HepG2 (cell line): ENCODE measurements around the gene TUBGCP6. TPM values are rescaled to one million over a fixed set of nuclear protein-coding genes. Genes with fewer than 3 reads are reported as not detected.

Experiments
- ATF2 ChIP-seq: sonication (generic); formaldehyde crosslinking; IDR thresholded peaks from 2 replicates; pipeline ENCODE4 v1.4.0; 2020; ENCODE audit warnings: missing genetic modification reagents
- ATM ChIP-seq: fragments of 450-650 bp; IDR thresholded peaks from 2 replicates; pipeline ENCODE4 v1.7.1; 2017; ENCODE audit warnings: mild to moderate bottlenecking, borderline replicate concordance
- FUBP1 ChIP-seq: sonication (generic); formaldehyde crosslinking; IDR thresholded peaks from 2 replicates; pipeline ENCODE4 v1.5.1; 2020; ENCODE audit warnings: missing genetic modification reagents, mild to moderate bottlenecking, borderline replicate concordance
- KAT2B ChIP-seq: fragments of 150-350 bp; IDR thresholded peaks from 2 replicates; pipeline ENCODE4 v1.6.1; 2014; ENCODE audit warnings: low read depth, low read length, borderline replicate concordance
- MTA3 ChIP-seq: sonication (generic); formaldehyde crosslinking; IDR thresholded peaks from 2 replicates; pipeline ENCODE4 v1.4.0; 2020; ENCODE audit warnings: missing genetic modification reagents
- PRMT3 ChIP-seq: sonication (generic); formaldehyde crosslinking; IDR thresholded peaks from 2 replicates; pipeline ENCODE4 v1.8.1; 2022; ENCODE audit warnings: low read depth, mild to moderate bottlenecking, moderate library complexity, missing genetic modification reagents, borderline replicate concordance
- SMAD9 ChIP-seq: sonication (generic); formaldehyde crosslinking; IDR thresholded peaks from 2 replicates; pipeline ENCODE4 v1.5.1; 2020; ENCODE audit warnings: mild to moderate bottlenecking, missing genetic modification reagents
- TRAFD1 ChIP-seq: sonication (generic); formaldehyde crosslinking; IDR thresholded peaks from 2 replicates; pipeline ENCODE4 v1.5.1; 2020; ENCODE audit warnings: missing genetic modification reagents, mild to moderate bottlenecking, borderline replicate concordance
- ZKSCAN5 ChIP-seq: sonication (generic); formaldehyde crosslinking; IDR thresholded peaks from 2 replicates; pipeline ENCODE4 v1.5.1; 2020; ENCODE audit warnings: mild to moderate bottlenecking, missing genetic modification reagents
- ZNF282 ChIP-seq: fragments of 450-650 bp; IDR thresholded peaks from 2 replicates; pipeline ENCODE4 v1.6.1; 2018; ENCODE audit not compliant: partially characterized antibody
- ZNF296 ChIP-seq: sonication (generic); formaldehyde crosslinking; conservative IDR thresholded peaks from 2 replicates; pipeline ENCODE4 v1.5.0; 2020; ENCODE audit warnings: mild to moderate bottlenecking, missing genetic modification reagents
- ZNF512B ChIP-seq: sonication (generic); formaldehyde crosslinking; IDR thresholded peaks from 2 replicates; pipeline ENCODE4 v1.5.1; 2020; ENCODE audit warnings: missing genetic modification reagents, mild to moderate bottlenecking, borderline replicate concordance
- ZNF607 ChIP-seq: sonication (generic); formaldehyde crosslinking; IDR thresholded peaks from 2 replicates; pipeline ENCODE4 v1.5.1; 2020; ENCODE audit warnings: missing genetic modification reagents, mild to moderate bottlenecking, borderline replicate concordance
- ZNF746 ChIP-seq: sonication (generic); formaldehyde crosslinking; IDR thresholded peaks from 2 replicates; pipeline ENCODE4 v1.8.0; 2022; ENCODE audit warnings: mild to moderate bottlenecking, missing genetic modification reagents
- polyA plus RNA-seq, 8 experiments: library from polyadenylated mRNA; depleted of rRNA in 3 of 8; stranded (reverse) in 7 of 8; unstranded in 1 of 8; fragments of >200 nt; fragmentation: Illumina TruSeq in 4 of 8; extraction: Trizol in 4 of 8; gene quantifications; 2 replicates each; pipeline versions ENCODE4 v1.2.1 to v1.2.3, GENCODE V29; 2011 to 2016; ENCODE audit warnings: low read depth in 4 of 8, missing spikeins in 1 of 8, mixed read lengths in 1 of 8; ENCODE audit not compliant: insufficient read depth in 1 of 8
- total RNA-seq, 5 experiments: library from RNA; depleted of rRNA; stranded (reverse); fragments of >200 nt; fragmentation: Illumina TruSeq; extraction: Trizol; gene quantifications; 2 replicates each; pipeline ENCODE4 v1.2.3, GENCODE V29; 2016; ENCODE audit warnings: low read depth in 1 of 5
- TF ChIP-seq, protein P1 (sequence below): sonication (generic); formaldehyde crosslinking; IDR thresholded peaks from 2 replicates; pipeline ENCODE4 v1.4.0; 2020; ENCODE audit warnings: low read depth, mild to moderate bottlenecking, missing genetic modification reagents
- TF ChIP-seq, protein P2 (sequence below): sonication (generic); formaldehyde crosslinking; IDR thresholded peaks from 2 replicates; pipeline ENCODE4 v1.8.1; 2023; ENCODE audit warnings: mild to moderate bottlenecking, missing genetic modification reagents

Gene TUBGCP6
- total and polyA plus RNA-seq, 2 of the 13 experiments (the other 11 are each of a cell fraction or from before 2014, with no cell fraction given): 14.6 to 15.7 TPM

DNA sequence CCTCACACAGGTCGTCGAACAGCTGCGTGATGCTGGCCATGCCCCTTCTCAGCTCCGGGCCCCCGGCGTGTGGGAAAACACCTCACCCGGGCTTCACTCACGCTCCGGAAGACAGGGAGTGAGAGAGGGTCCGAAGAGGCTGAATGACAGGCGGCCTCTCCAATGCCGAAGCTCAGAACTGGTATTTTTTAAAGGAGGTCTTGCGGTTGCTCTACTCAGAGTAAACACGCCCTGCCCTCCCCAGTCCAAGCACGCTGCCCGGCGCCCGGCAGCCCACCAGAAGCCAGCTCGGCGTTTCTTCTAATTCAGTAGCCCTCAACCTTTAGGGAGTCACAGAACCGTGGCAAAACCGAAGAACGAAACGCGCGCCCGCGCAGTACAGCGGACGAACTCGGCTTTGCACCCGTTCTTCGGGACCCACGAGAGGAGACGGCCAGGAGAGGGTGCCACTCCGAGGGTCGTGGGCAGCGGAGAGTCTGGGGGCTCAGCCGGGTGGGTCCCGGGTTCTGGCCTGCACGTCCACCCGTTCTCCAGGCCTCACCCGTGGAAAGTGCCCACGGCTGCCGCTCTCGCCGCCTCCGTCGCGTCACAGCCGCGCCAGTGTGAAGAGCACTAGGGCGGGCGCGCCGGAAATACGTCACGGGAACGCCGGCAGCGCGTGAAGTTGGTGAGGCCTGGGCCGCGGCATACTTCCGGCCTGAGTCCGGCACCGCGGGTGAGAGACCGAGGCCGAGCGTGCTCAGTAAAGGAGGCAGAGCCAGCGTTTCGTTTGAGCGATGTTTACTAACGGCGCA lies at the start of gene TUBGCP6 (continued):
- TF ChIP-seq, protein P1, sequence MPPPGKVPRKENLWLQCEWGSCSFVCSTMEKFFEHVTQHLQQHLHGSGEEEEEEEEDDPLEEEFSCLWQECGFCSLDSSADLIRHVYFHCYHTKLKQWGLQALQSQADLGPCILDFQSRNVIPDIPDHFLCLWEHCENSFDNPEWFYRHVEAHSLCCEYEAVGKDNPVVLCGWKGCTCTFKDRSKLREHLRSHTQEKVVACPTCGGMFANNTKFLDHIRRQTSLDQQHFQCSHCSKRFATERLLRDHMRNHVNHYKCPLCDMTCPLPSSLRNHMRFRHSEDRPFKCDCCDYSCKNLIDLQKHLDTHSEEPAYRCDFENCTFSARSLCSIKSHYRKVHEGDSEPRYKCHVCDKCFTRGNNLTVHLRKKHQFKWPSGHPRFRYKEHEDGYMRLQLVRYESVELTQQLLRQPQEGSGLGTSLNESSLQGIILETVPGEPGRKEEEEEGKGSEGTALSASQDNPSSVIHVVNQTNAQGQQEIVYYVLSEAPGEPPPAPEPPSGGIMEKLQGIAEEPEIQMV (CRISPR knock-in tag): peak; percentile 81; the same call in 1 of the 2 replicates
- TF ChIP-seq ZNF512B (CRISPR knock-in tag) (peak; percentile 5; the same call in 1 of the 2 replicates), ZNF296 (CRISPR knock-in tag) (no peak), ATM (no peak), ZKSCAN5 (no peak), ZNF282 (no peak), FUBP1 (CRISPR knock-in tag) (0 out of 2 replicates have a peak, but pooled peaks have one; percentile 88), ZNF746 (no peak), SMAD9 (CRISPR knock-in tag) (0 out of 2 replicates have a peak, but pooled peaks have one; percentile 78), ATF2 (peak; percentile 82; the same call in 1 of the 2 replicates), ZNF607 (CRISPR knock-in tag) (no peak; the same call in 1 of the 2 replicates), KAT2B (no peak), MTA3 (CRISPR knock-in tag) (no peak), PRMT3 (CRISPR knock-in tag) (0 out of 2 replicates have a peak, but pooled peaks have one; percentile 43), TRAFD1 (CRISPR knock-in tag) (no peak)
- TF ChIP-seq, protein P2, sequence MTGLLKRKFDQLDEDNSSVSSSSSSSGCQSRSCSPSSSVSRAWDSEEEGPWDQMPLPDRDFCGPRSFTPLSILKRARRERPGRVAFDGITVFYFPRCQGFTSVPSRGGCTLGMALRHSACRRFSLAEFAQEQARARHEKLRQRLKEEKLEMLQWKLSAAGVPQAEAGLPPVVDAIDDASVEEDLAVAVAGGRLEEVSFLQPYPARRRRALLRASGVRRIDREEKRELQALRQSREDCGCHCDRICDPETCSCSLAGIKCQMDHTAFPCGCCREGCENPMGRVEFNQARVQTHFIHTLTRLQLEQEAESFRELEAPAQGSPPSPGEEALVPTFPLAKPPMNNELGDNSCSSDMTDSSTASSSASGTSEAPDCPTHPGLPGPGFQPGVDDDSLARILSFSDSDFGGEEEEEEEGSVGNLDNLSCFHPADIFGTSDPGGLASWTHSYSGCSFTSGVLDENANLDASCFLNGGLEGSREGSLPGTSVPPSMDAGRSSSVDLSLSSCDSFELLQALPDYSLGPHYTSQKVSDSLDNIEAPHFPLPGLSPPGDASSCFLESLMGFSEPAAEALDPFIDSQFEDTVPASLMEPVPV (CRISPR knock-in tag): peak; percentile 71; the same call in 1 of the 2 replicates
